Activated CD8-positive, alpha-beta T cell treated with anti-CD3 and anti-CD28 coated beads, Interleukin-2, amount 10 ng/mL, durations not matched to agents 7 days and 5 days (primary cell): Measurements from ENCODE around the gene BIRC2. TPM values are rescaled to one million over a fixed set of nuclear protein-coding genes. Genes with fewer than 3 reads are reported as not detected.

Source experiments
- ATAC-seq: fragments of 150-1000 bp; cut with Tn5 transposase; one replicate; pipeline ENCODE4 v1.10.0; 2021; ENCODE audit warnings: moderate library complexity
- CTCF ChIA-PET: fragments of 350-600 bp; sonication (Branson Sonifier 250); formaldehyde crosslinking; loops from one replicate; lab custom pipeline; 2021; ENCODE audit warnings: antibody characterized with exemption; lab: Charles Lee
- POLR2A ChIA-PET: fragments of 350-600 bp; sonication (Branson Sonifier 250); formaldehyde crosslinking; loops from one replicate; lab custom pipeline; 2021; ENCODE audit warnings: antibody characterized with exemption; lab: Charles Lee
- DNase-seq: peaks from one replicate; pipeline ENCODE4 v3.0.0-alpha.2; 2020
- H3K27ac Mint-ChIP-seq: one replicate; pipeline ENCODE4 v1.8.0; 2021; ENCODE audit warnings: mild to moderate bottlenecking, mixed read lengths
- H3K27me3 Mint-ChIP-seq: one replicate; pipeline ENCODE4 v1.8.0; 2021; ENCODE audit warnings: low read depth, mixed read lengths
- H3K36me3 Mint-ChIP-seq: one replicate; pipeline ENCODE4 v1.8.0; 2021; ENCODE audit warnings: low read depth, mixed read lengths
- H3K4me1 Mint-ChIP-seq: one replicate; pipeline ENCODE4 v1.8.0; 2021; ENCODE audit warnings: low read depth, mixed read lengths
- H3K4me3 Mint-ChIP-seq: one replicate; pipeline ENCODE4 v1.8.0; 2021; ENCODE audit warnings: mild to moderate bottlenecking, mixed read lengths
- H3K9me3 Mint-ChIP-seq: one replicate; pipeline ENCODE4 v1.8.0; 2022; ENCODE audit warnings: mixed read lengths; ENCODE audit not compliant: insufficient read depth
- total RNA-seq, 2 experiments: library from RNA; stranded (reverse); gene quantifications; one replicate each; pipeline ENCODE4 v1.2.3, GENCODE V29; 2021

BIRC2 gene
- total RNA-seq, 2 experiments from 2014 or later: 28.3 to 30.4 TPM

- POLR2A ChIA-PET: no interaction called here
These were observed 34.3 kb upstream of the BIRC2 start for GRCh38 chr11:102312667-102313066.

GRCh38 chr11:102313238-102313940 lies 33.6 kb upstream of the BIRC2 start:
- no peaks in the 10 kb centered on the region for H3K27me3 Mint-ChIP-seq
- peak overlapping the region; percentile 41 for H3K4me3 Mint-ChIP-seq
- no peak for DNase-seq
- H3K27ac Mint-ChIP-seq: peak overlapping the region; percentile 35
- peaks cover 36% of the 10 kb centered on the region for H3K4me1 Mint-ChIP-seq
- peaks cover 3% of the 10 kb centered on the region for H3K36me3 Mint-ChIP-seq
- ChIA-PET POLR2A (interaction anchor here (1.1 kb wide), 1 partner anchor 19 kb away, joined by 4 read pairs; no protein-coding TSS in a partner anchor), CTCF (interaction anchor here (0.7 to 17.7 kb wide), 6 partner anchors 7 to 300 kb away, joined by 3 to 484 read pairs (median 11); no protein-coding TSS in a partner anchor)
- peaks cover 11% of the 10 kb centered on the region for H3K9me3 Mint-ChIP-seq
- ATAC-seq: no peak

More at GRCh38 chr11:102312667-102313066, 34.3 kb upstream of the BIRC2 start:
- DNase-seq (no peak), ATAC-seq (no peak)
- Mint-ChIP-seq H3K4me3 (peak overlapping the region; percentile 42), H3K4me1 (peaks cover 35% of the 10 kb centered on the region), H3K27me3 (no peaks in the 10 kb centered on the region), H3K9me3 (peaks cover 11% of the 10 kb centered on the region), H3K36me3 (peaks cover 2% of the 10 kb centered on the region), H3K27ac (no peak overlapping the region)
- CTCF ChIA-PET: interaction anchor here (0.8 to 17.7 kb wide), 5 partner anchors 12 to 301 kb away, joined by 3 to 484 read pairs (median 7); no protein-coding TSS in a partner anchor

GRCh38 chr11:102314784-102315183 lies 32.2 kb upstream of the BIRC2 start:
- H3K27me3 Mint-ChIP-seq: no peaks in the 10 kb centered on the region
- no peak for DNase-seq
- ATAC-seq: no peak
- peaks cover 11% of the 10 kb centered on the region for H3K36me3 Mint-ChIP-seq
- H3K4me3 Mint-ChIP-seq: no peak overlapping the region
- CTCF ChIA-PET: interaction anchor here (1.2 to 17.7 kb wide), 5 partner anchors 8 to 298 kb away, joined by 3 to 484 read pairs (median 15); no protein-coding TSS in a partner anchor
- H3K4me1 Mint-ChIP-seq: peaks cover 48% of the 10 kb centered on the region
- H3K9me3 Mint-ChIP-seq: peaks cover 6% of the 10 kb centered on the region
- POLR2A ChIA-PET: interaction anchor here (1.1 kb wide), 1 partner anchor 21 kb away, joined by 4 read pairs; no protein-coding TSS in a partner anchor
- no peak overlapping the region for H3K27ac Mint-ChIP-seq

GRCh38 chr11:102316346-102316904 lies 30.6 kb upstream of the BIRC2 start:
- CTCF ChIA-PET: interaction anchor here (1.7 to 17.7 kb wide), 4 partner anchors 10 to 350 kb away, joined by 3 to 484 read pairs (median 20); no protein-coding TSS in a partner anchor
- peak overlapping the region; percentile 75 for H3K27ac Mint-ChIP-seq

GRCh38 chr11:102317099-102317767 lies 29.8 kb upstream of the BIRC2 start, which contains the start of gene BIRC3:
Gene BIRC3 (plus strand): TSS chr11:102317484. CDS start chr11:102324510, 7,026 bp downstream.
- H3K4me3 Mint-ChIP-seq: peak within 1 kb of the TSS; percentile 89
- DNase-seq (peak; percentile 92), ATAC-seq (peak; percentile 90)
- ChIA-PET POLR2A (interaction anchor here (3.3 to 3.5 kb wide), 3 partner anchors 11 to 29 kb away, joined by 17 to 25 read pairs (median 23); no protein-coding TSS in a partner anchor), CTCF (interaction anchor here (1.6 to 17.7 kb wide), 8 partner anchors 10 to 49 kb away, joined by 4 to 484 read pairs (median 20); no protein-coding TSS in a partner anchor)
- no peaks in the 10 kb centered on the region for H3K9me3 Mint-ChIP-seq
- no peaks in the 10 kb centered on the region for H3K27me3 Mint-ChIP-seq
- peaks cover 66% of the 10 kb centered on the region for H3K4me1 Mint-ChIP-seq
- peak within 1 kb of the TSS; percentile 94 for H3K27ac Mint-ChIP-seq
- peaks cover 19% of the 10 kb centered on the region for H3K36me3 Mint-ChIP-seq

More at GRCh38 chr11:102316346-102316904, 30.6 kb upstream of the BIRC2 start:
- ATAC-seq (no peak), DNase-seq (no peak)
- H3K4me1 Mint-ChIP-seq: peaks cover 60% of the 10 kb centered on the region
- peaks cover 14% of the 10 kb centered on the region for H3K36me3 Mint-ChIP-seq
- peak overlapping the region; percentile 89 for H3K4me3 Mint-ChIP-seq
- H3K27me3 Mint-ChIP-seq: no peaks in the 10 kb centered on the region
- H3K9me3 Mint-ChIP-seq: no peaks in the 10 kb centered on the region
- POLR2A ChIA-PET: interaction anchor here (3.3 to 3.5 kb wide), 3 partner anchors 10 to 28 kb away, joined by 17 to 25 read pairs (median 23); no protein-coding TSS in a partner anchor

GRCh38 chr11:102317768-102318103 lies 29.3 kb upstream of the BIRC2 start:
- ATAC-seq: peak; percentile 3
- ChIA-PET POLR2A (interaction anchor here (0.8 to 3.5 kb wide), 5 partner anchors 11 to 134 kb away, joined by 3 to 25 read pairs (median 17); no protein-coding TSS in a partner anchor), CTCF (interaction anchor here (0.6 to 17.7 kb wide), 15 partner anchors 9 to 349 kb away, joined by 3 to 484 read pairs (median 4); no protein-coding TSS in a partner anchor)
- H3K27ac Mint-ChIP-seq: peak overlapping the region; percentile 94
- H3K4me3 Mint-ChIP-seq: peak overlapping the region; percentile 89
- no peaks in the 10 kb centered on the region for H3K9me3 Mint-ChIP-seq
- H3K4me1 Mint-ChIP-seq: peaks cover 67% of the 10 kb centered on the region
- no peak for DNase-seq
- peaks cover 20% of the 10 kb centered on the region for H3K36me3 Mint-ChIP-seq
- H3K27me3 Mint-ChIP-seq: no peaks in the 10 kb centered on the region

- H3K36me3 Mint-ChIP-seq: peaks cover 23% of the 10 kb centered on the region
- peak overlapping the region; percentile 89 for H3K4me3 Mint-ChIP-seq
- DNase-seq (peak; percentile 57), ATAC-seq (peak; percentile 13)
- no peaks in the 10 kb centered on the region for H3K27me3 Mint-ChIP-seq
- peaks cover 65% of the 10 kb centered on the region for H3K4me1 Mint-ChIP-seq
- no peaks in the 10 kb centered on the region for H3K9me3 Mint-ChIP-seq
- CTCF ChIA-PET: interaction anchor here (0.6 to 17.7 kb wide), 18 partner anchors 8 to 348 kb away, joined by 3 to 484 read pairs (median 4); no protein-coding TSS in a partner anchor
- H3K27ac Mint-ChIP-seq: peak overlapping the region; percentile 74
- POLR2A ChIA-PET: interaction anchor here (0.6 to 3.5 kb wide), 7 partner anchors 12 to 133 kb away, joined by 3 to 25 read pairs (median 3); no protein-coding TSS in a partner anchor
These were observed 28.5 kb upstream of the BIRC2 start for GRCh38 chr11:102318469-102318868.

GRCh38 chr11:102319544-102319943 lies 27.5 kb upstream of the BIRC2 start:
- Mint-ChIP-seq H3K27ac (peak overlapping the region; percentile 65), H3K27me3 (no peaks in the 10 kb centered on the region), H3K36me3 (peaks cover 26% of the 10 kb centered on the region), H3K9me3 (no peaks in the 10 kb centered on the region), H3K4me3 (peak overlapping the region; percentile 89), H3K4me1 (peaks cover 65% of the 10 kb centered on the region)
- ChIA-PET POLR2A (no interaction called here), CTCF (interaction anchor here (0.7 to 17.7 kb wide), 11 partner anchors 9 to 308 kb away, joined by 3 to 484 read pairs (median 4); no protein-coding TSS in a partner anchor)
- DNase-seq (no peak), ATAC-seq (no peak)

- Mint-ChIP-seq H3K27me3 (no peaks in the 10 kb centered on the region), H3K4me1 (peaks cover 67% of the 10 kb centered on the region), H3K4me3 (peak overlapping the region; percentile 89), H3K36me3 (peaks cover 30% of the 10 kb centered on the region), H3K9me3 (no peaks in the 10 kb centered on the region), H3K27ac (peak overlapping the region; percentile 65)
- no peak for ATAC-seq
- no peak for DNase-seq
- CTCF ChIA-PET: interaction anchor here (1.0 to 17.7 kb wide), 10 partner anchors 10 to 293 kb away, joined by 3 to 484 read pairs (median 4); no protein-coding TSS in a partner anchor
- POLR2A ChIA-PET: interaction anchor here (1.0 kb wide), 1 partner anchor 26 kb away, joined by 4 read pairs; no protein-coding TSS in a partner anchor
These were observed 26.8 kb upstream of the BIRC2 start for GRCh38 chr11:102320188-102320587.

- peak overlapping the region; percentile 65 for H3K27ac Mint-ChIP-seq
- ATAC-seq (no peak), DNase-seq (no peak)
- H3K9me3 Mint-ChIP-seq: no peaks in the 10 kb centered on the region
- CTCF ChIA-PET: interaction anchor here (1.0 to 17.7 kb wide), 8 partner anchors 14 to 292 kb away, joined by 3 to 484 read pairs (median 4); no protein-coding TSS in a partner anchor
- H3K4me1 Mint-ChIP-seq: peaks cover 67% of the 10 kb centered on the region
- no peaks in the 10 kb centered on the region for H3K27me3 Mint-ChIP-seq
- H3K36me3 Mint-ChIP-seq: peaks cover 30% of the 10 kb centered on the region
- POLR2A ChIA-PET: interaction anchor here (1.0 kb wide), 1 partner anchor 27 kb away, joined by 4 read pairs; no protein-coding TSS in a partner anchor
- H3K4me3 Mint-ChIP-seq: peak overlapping the region; percentile 89
These were observed 26.3 kb upstream of the BIRC2 start for GRCh38 chr11:102320679-102321078.
